GM12892 (cell line): ENCODE data around the gene GFRA1.

Source experiments
- DNase-seq: peaks from one replicate; pipeline ENCODE4 v3.0.0; 2011; ENCODE audit not compliant: insufficient read length
- FAIRE-seq: peaks from 2 replicates; lab custom pipeline; 2011; peaks lifted over from hg19 to GRCh38; lab: Jason Lieb, UNC
- POLR2A ChIP-seq: IDR thresholded peaks from 2 replicates; pipeline ENCODE4 v1.6.1; 2011; ENCODE audit warnings: low read depth, low read length, control low read depth
- POLR2AphosphoS5 ChIP-seq: IDR thresholded peaks from 2 replicates; pipeline ENCODE4 v1.6.1; 2011; ENCODE audit warnings: low read depth, low read length, control low read depth
- TAF1 ChIP-seq: IDR thresholded peaks from 2 replicates; pipeline ENCODE4 v1.6.1; 2011; ENCODE audit warnings: low read depth, mild to moderate bottlenecking, control low read depth, low read length, borderline replicate concordance

The GFRA1 gene

DNA sequence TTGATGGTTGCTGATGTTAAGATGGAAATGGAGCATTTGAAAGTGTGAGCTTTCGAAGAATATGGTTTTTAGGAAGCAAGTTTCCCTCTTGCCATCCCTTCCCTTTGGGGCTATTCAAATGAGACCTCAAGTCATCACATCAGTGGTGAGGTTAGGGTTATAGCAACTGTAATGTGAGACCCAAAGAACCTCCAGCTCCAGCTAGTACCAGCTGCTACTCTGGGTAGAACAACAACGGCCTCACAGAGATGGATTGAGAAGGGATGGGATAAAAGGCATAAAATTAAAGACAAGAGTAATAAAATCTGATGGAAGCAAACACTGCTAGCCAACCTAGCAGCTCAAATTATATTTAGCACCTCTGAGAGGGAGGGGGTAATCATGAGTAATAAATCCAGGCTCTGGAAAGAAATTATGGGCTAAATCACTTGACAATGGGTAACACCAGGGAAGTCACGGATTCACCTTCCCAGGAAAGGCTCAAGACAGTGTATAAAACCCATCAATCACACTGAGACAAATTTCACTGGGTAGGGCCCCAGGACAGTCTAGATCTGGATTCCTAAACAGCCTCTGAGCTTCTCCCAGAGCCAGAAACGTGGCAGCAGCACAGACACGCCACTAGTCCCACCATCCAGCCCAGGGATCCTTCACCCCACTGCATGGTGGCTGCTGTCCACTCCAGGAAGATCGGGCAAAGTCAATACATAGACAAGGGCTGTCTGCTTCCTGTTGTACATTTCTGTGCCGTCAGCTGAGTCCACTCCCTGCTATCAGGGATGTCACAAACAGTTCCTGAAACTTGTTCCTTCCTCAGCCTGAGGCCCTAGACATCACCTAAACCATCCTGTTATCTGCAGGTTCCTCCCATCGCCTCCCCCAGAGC, 151.1 kb downstream of the GFRA1 start:
- DNase-seq: no peak
- no peak for FAIRE-seq
- TF ChIP-seq TAF1 (no peak), POLR2AphosphoS5 (no peak), POLR2A (no peak)

DNA sequence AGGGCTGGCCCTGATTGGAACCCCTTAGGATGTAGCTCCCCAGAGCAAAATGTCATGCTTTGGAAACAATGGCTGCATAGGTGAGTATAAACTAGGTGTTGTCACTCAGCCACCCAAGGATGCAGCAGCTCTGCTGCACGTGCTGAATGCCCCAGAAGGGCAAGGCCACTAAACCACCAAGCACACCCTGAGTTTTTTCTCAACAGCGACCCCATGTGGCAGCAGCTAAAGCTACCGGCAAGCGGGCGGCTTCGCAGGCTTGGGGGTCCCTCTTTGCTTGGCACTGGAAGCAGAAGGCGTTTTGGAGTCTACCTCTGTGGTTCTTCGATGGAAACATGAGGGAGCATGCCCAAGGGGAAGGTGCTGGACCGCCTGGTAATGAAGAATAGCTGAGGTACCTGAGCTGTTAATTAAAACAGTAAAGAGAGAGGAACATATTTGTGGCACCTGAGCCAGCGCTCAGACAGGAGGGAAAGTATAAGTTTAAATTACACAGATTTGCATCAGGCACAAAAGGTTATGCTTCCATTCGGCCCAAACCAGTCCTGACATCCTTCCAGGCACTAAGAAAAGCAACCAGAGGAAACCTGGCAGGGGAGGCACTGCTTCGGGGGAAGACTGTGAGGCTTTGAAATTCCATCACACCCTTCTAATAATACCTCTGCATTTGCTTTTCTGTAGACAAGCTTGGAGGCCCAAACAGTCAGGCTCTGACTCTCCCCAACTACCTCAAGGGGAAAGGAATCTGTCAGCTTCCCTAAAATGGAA, 152.1 kb downstream of the GFRA1 start:
- no peak for TF ChIP-seq POLR2AphosphoS5
- no peak for TF ChIP-seq TAF1
- no peak for TF ChIP-seq POLR2A
- no peak for FAIRE-seq
- no peak for DNase-seq

DNA sequence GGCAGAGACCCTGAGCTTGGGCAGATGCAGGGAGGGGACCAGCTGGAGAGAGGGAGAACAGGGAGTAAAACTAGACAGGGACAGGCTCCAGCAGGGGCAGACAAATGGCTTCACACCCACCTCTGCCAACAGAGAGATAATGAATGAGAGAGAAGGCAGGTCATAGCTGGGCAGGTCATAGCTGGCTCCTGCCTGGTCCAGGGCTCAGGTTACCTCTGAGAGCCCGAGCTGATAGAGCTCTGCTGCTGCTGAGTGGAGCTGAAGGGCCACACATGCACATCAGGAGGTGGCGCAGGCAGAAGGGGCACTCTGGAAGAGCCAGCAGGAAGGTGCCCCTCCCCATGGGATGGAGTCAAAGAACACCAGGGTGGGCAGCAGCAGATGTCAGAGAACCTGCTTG, 154.2 kb downstream of the GFRA1 start:
- no peak for FAIRE-seq
- no peak for DNase-seq
- TF ChIP-seq POLR2A (no peak), POLR2AphosphoS5 (no peak), TAF1 (no peak)

DNA sequence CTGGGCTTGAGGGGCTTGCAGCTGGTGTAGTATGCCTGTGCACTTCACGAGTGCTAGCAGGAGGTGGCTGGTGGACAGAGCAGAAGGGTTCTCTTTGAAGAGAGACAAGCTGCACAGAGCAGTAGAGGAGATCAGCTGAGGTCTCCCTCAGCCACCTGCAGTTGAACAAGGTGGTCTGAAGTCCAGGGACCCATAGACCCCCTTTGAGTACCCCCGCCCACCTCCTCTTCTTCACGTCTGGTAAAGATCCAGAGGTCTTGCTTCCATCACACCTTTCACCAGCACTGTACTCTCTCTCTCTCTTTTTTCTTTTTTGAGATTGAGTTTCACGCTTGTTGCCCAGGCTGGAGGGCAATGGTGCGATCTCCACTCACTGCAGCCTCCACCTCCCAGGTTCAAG, 157.2 kb downstream of the GFRA1 start:
- no peak for TF ChIP-seq POLR2A
- no peak for TF ChIP-seq POLR2AphosphoS5
- TF ChIP-seq TAF1: no peak
- no peak for DNase-seq
- FAIRE-seq: no peak

DNA sequence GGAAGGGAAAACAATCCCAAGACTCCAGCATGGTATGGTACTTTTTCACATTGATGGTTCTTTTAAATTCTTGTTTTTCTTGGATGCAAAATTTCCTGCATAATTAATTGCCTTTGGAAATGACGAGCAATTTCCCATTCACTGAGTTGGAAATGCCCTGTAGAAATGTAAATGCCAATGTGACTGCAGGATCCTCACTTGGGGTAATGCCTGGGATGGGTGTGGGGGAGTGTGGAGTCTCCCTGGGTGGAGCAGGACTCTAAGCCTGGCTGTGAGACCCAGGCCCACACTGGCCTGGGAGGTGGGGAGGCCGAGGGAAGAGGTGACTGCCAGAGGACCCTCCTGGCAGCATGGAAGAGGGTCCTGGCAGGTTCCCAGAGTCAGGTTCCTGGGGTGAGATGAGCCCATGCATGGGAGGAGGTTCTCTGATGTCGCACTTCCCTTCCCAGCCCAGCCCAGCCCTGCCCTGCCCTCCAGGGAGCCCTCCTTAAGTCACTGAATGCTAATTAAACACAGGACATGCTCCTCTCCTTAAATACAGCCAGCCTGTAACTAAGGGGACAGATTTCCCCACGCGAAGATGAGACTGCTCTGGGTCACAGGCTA, 157.9 kb downstream of the GFRA1 start:
- no peak for DNase-seq
- no peak for FAIRE-seq
- TF ChIP-seq TAF1 (no peak), POLR2A (no peak), POLR2AphosphoS5 (no peak)

DNA sequence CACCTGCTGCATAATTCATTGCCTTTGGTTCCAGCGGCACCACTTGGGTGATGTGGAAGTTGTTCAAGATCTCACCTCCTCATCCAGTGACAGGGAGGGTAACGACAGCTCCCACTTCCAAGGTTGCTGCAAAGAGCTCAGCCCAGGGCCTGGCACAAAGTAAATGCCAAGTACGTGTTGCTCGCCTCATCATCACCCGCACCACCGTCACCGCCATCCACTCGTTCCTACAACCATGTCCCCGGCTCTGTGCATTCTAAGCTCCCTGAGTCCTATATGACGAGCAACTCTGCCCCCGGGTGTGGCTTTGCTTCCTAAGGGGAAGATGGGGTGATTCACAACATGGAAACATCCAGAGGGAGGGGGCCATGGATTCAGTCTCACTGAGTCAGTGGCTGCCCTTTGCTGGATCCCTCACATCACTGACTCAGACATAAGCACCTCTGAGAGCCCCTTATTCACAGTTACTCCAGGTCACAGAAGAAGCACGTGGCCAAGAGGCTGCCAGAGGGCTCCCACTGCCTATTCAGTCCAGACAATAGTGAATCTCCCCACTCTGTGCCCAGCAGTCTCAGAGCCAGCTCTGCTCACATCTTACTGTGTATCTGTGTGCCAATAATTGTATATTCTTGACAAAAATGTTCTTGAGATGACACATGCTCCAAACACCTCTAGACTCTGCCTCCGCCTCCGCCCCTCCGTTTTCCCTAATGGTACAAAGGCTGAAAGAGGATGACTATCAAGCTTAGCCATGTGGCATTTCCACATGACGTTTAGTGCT, 159.1 kb downstream of the GFRA1 start:
- no peak for TF ChIP-seq POLR2A
- no peak for TF ChIP-seq POLR2AphosphoS5
- no peak for TF ChIP-seq TAF1
- DNase-seq (no peak), FAIRE-seq (no peak)

DNA sequence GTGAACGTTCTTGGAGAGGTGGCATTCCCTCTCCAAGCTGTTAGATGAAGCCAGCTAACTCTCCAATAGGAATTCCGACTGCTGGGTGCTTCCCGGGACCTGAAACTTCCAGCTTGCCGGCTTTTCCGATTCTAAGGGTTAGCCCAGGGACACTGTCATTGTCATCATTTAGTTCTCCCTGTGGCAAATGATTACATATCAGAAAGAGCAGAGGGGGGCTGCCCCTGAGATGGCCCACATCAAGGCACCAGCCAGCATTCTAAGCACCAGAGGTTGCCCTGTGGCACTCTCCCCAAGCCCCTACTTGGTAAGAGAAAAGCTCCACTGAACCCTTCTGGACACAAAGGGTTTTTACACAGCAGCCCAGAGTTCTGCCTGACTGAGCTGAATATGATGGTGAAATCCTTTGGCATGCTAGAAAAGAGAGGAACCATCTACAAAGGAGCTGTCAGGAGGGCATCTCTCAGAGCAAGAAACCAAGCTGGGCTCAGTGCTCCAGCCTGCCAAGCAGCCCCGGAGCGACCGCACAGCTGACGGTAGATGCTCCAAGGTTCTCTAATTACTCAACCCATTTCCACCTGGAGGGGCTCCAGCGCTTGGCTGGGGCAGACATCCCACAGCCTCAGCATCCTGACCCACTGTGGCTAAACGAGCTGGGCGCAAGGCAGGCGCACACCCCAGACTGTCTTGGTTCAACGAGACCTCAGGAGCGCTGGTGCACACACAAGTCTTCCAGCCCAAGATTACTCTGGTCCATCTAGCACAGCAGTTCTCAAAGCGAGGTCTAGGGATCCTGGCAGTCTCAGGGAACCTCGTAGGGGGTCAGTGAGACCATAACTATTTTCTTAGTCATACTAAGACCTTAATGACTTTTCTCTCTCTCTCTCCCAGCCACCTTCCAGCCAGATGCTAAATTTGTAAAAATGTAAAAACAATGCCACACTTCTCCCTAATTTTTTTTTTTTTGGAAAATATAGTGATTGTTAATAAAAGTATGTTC, 160.5 kb downstream of the GFRA1 start:
- DNase-seq (no peak), FAIRE-seq (no peak)
- TF ChIP-seq TAF1 (no peak), POLR2A (no peak), POLR2AphosphoS5 (no peak)

DNA sequence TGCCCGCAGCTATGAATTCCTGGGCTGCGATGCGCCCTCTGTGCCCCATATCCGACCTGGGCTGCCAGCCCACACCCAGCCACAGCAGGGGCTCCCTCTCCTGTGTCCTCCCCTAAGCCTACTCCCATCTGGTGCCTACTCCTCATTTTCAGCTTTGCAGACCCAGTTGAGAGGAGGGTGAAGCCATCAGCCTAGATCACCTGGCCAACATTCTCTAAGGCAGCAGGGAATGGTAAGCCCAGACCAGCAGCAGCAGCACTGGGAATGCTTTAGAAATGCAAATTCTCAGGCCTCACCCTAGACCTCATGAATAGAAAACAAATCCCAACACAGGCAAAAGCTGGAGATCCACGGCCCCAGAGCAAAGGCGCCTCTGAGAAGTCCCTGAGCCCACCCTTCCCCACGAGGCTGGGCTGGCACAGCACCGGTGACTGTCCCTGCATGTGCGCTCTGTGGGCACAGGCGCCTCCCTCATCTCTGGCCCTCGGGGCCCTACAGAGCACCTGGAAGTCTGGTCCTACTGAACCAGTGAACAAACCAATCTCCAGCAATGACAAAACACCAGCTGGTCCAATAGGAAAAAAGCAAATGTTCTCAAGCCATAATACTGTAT, 161.4 kb downstream of the GFRA1 start:
- FAIRE-seq: no peak
- TF ChIP-seq POLR2AphosphoS5 (no peak), POLR2A (no peak), TAF1 (no peak)
- DNase-seq: no peak

DNA sequence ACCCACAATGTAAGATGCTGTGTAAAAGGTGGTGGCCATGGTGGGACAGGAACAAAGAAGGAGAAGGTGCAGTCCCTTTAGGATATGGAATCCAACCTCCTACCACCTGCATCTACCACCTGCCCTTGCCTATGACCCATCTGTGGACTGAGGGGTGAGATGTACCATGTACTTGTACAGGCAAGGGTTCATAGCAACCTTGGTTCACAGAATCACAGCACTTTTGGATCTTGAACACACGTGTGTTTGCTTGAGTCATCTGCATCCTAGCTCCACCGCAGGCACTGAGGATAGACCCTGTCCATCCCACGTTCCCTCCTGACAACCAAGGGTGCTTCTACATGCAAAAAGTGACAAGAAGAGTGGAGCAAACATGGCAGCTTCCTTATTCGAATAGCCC, 162.3 kb downstream of the GFRA1 start:
- FAIRE-seq (no peak), DNase-seq (no peak)
- TF ChIP-seq POLR2A (no peak), TAF1 (no peak), POLR2AphosphoS5 (no peak)
